GM12875 (cell line): ENCODE results near the gene MRI1.
"Not testable (repeated sequence)": the region's sequence is repeated elsewhere in the genome, so short reads cannot be mapped to it uniquely, and the experiment has no call there.

Experiments used
- H3K4me3 ChIP-seq: one replicate; pipeline ENCODE4 v1.5.1; 2011; ENCODE audit warnings: low read depth, low read length, control low read depth
- CTCF ChIP-seq: IDR thresholded peaks from 2 replicates; pipeline ENCODE4 v1.5.1; 2011; ENCODE audit warnings: low read depth, mild to moderate bottlenecking, control low read depth, inconsistent platforms, low read length, moderate library complexity, borderline replicate concordance; ENCODE audit not compliant: insufficient read depth

MRI1 gene

GRCh38 chr19:13744174-13744573, 20.1 kb upstream of the MRI1 start:
- H3K4me3 ChIP-seq = no peak overlapping the region
- no peak for TF ChIP-seq CTCF

- no peak for TF ChIP-seq CTCF
These were observed 17.2 kb upstream of the MRI1 start for GRCh38 chr19:13747098-13747453.

GRCh38 chr19:13748169-13748828, 16.0 kb upstream of the MRI1 start:
- no peak for TF ChIP-seq CTCF
- H3K4me3 ChIP-seq = peak overlapping the region; percentile 93

More at GRCh38 chr19:13747098-13747453, 17.2 kb upstream of the MRI1 start:
- H3K4me3 ChIP-seq = peak overlapping the region; percentile 36

- H3K4me3 ChIP-seq = no peak overlapping the region
- no peak for TF ChIP-seq CTCF
These were observed 12.9 kb upstream of the MRI1 start for GRCh38 chr19:13751436-13751835.

GRCh38 chr19:13753622-13754021, 10.7 kb upstream of the MRI1 start:
- H3K4me3 ChIP-seq = not testable (repeated sequence)

- TF ChIP-seq CTCF = no peak
These were observed 8.1 kb upstream of the MRI1 start for GRCh38 chr19:13756210-13756609.

GRCh38 chr19:13757805-13758772, 6.2 kb upstream of the MRI1 start:
- no peak overlapping the region for H3K4me3 ChIP-seq
- TF ChIP-seq CTCF = no peak

More at GRCh38 chr19:13756210-13756609, 8.1 kb upstream of the MRI1 start:
- H3K4me3 ChIP-seq = no peak overlapping the region
